Central memory CD4-positive, alpha-beta T cell (primary cell): Measurements from ENCODE around the gene ATOSA.

Experiments
- DNase-seq: peaks from one replicate; pipeline ENCODE4 v3.0.0; 2022
- total RNA-seq, 3 experiments: gene quantifications; one replicate each; lab custom pipeline; 2026; lab: John Stamatoyannopoulos, UW

ATOSA gene
- 7.5 to 131 (median 94.5) reads per million in 3 experiments for total RNA-seq

GRCh38 chr15:52679232-52680040 is at the start of gene ATOSA:
ATOSA (minus strand) TSS chr15:52679388; CDS start chr15:52678021, 1,367 bp downstream.
- DNase-seq = peak; percentile 92

- no peak for DNase-seq
Measured at GRCh38 chr15:52728899-52729298, 49.7 kb upstream of the ATOSA start.

GRCh38 chr15:52727815-52728214 is 48.6 kb upstream of the ATOSA start:
- DNase-seq = no peak

- no peak for DNase-seq
Measured at GRCh38 chr15:52726195-52726594, 47.0 kb upstream of the ATOSA start.

GRCh38 chr15:52718551-52718950 is 39.4 kb upstream of the ATOSA start:
- DNase-seq = no peak

- no peak for DNase-seq
Measured at GRCh38 chr15:52717924-52718323, 38.7 kb upstream of the ATOSA start.

GRCh38 chr15:52717481-52717880 is 38.3 kb upstream of the ATOSA start:
- no peak for DNase-seq

- DNase-seq = no peak
Measured at GRCh38 chr15:52716536-52716935, 37.3 kb upstream of the ATOSA start.

GRCh38 chr15:52715411-52715810 is 36.2 kb upstream of the ATOSA start:
- DNase-seq = no peak

GRCh38 chr15:52714968-52715367 is 35.8 kb upstream of the ATOSA start:
- no peak for DNase-seq

GRCh38 chr15:52710708-52711389 is 31.7 kb upstream of the ATOSA start:
- DNase-seq = no peak

- DNase-seq = no peak
Measured at GRCh38 chr15:52710050-52710707, 31.0 kb upstream of the ATOSA start.

- DNase-seq = no peak
Measured at GRCh38 chr15:52709187-52709981, 30.2 kb upstream of the ATOSA start.

GRCh38 chr15:52706091-52706490 is 26.9 kb upstream of the ATOSA start:
- DNase-seq = no peak

- DNase-seq = no peak
Measured at GRCh38 chr15:52702390-52702789, 23.2 kb upstream of the ATOSA start.

GRCh38 chr15:52699457-52699856 is 20.3 kb upstream of the ATOSA start:
- DNase-seq = no peak

- DNase-seq = no peak
Measured at GRCh38 chr15:52698514-52698913, 19.3 kb upstream of the ATOSA start.

- no peak for DNase-seq
Measured at GRCh38 chr15:52697051-52697450, 17.9 kb upstream of the ATOSA start.

GRCh38 chr15:52695154-52695553 is 16.0 kb upstream of the ATOSA start:
- no peak for DNase-seq

- DNase-seq = no peak
Measured at GRCh38 chr15:52689562-52689961, 10.4 kb upstream of the ATOSA start.

GRCh38 chr15:52683580-52683979 is 4.4 kb upstream of the ATOSA start:
- DNase-seq = no peak

GRCh38 chr15:52682781-52683180 is 3.6 kb upstream of the ATOSA start:
- peak; percentile 67 for DNase-seq

GRCh38 chr15:52682200-52682599 is 3.0 kb upstream of the ATOSA start:
- no peak for DNase-seq
